Stimulated activated naive B cell treated with anti-CD40 and anti-IgM and Interleukin-4, amounts not matched to agents 10 μg/mL and 1 μg/mL and 100 μg/mL, for 72 hours (primary cell): Measurements from ENCODE around the gene STX8.
"Not testable (repeated sequence)": the region's sequence is repeated elsewhere in the genome, so short reads cannot be mapped to it uniquely, and the experiment has no call there.

Source experiments
- ATAC-seq, 2 donors: fragments of 150-1000 bp; cut with Tn5 transposase; replicated peaks; 2 replicates each; pipeline ENCODE4 v1.10.0; 2021; ENCODE audit warnings: moderate library complexity in 1 of 2
- DNase-seq: peaks from one replicate; pipeline ENCODE4 v3.0.0; 2021
- H3K27ac Mint-ChIP-seq: one replicate; pipeline ENCODE4 v1.8.0; 2022; ENCODE audit warnings: mild to moderate bottlenecking, mixed read lengths
- H3K27me3 Mint-ChIP-seq, 2 donors: one replicate each; pipeline ENCODE4 v1.8.0; 2022; ENCODE audit warnings: mixed read lengths in 2 of 2
- H3K36me3 Mint-ChIP-seq, 2 donors: one replicate each; pipeline ENCODE4 v1.8.0; 2022; ENCODE audit warnings: mixed read lengths in 2 of 2, mild to moderate bottlenecking in 1 of 2
- H3K4me1 Mint-ChIP-seq, 2 donors: one replicate each; pipeline ENCODE4 v1.8.0; 2022; ENCODE audit warnings: mixed read lengths in 2 of 2, mild to moderate bottlenecking in 1 of 2
- H3K4me3 Mint-ChIP-seq, 2 donors: one replicate each; pipeline ENCODE4 v1.8.0; 2022; ENCODE audit warnings: mild to moderate bottlenecking in 2 of 2, mixed read lengths in 2 of 2, moderate library complexity in 1 of 2
- H3K9me3 Mint-ChIP-seq, 2 donors: one replicate each; pipeline ENCODE4 v1.8.0; 2022; ENCODE audit warnings: mixed read lengths in 2 of 2, mild to moderate bottlenecking in 1 of 2

STX8 gene

GRCh38 chr17:9467518-9467917, 108.1 kb downstream of the STX8 start:
- Mint-ChIP-seq H3K27me3 (no peaks in the 10 kb centered on the region), H3K9me3 (no peaks in the 10 kb centered on the region), H3K4me3 (no peak overlapping the region), H3K27ac (no peak overlapping the region), H3K4me1 (peaks cover 11 to 23% of the 10 kb centered on the region in 2 donors), H3K36me3 (peaks cover 3 to 16% of the 10 kb centered on the region in 2 donors)
- ATAC-seq, result no peak
- no peak for DNase-seq

GRCh38 chr17:9465210-9465921, 110.3 kb downstream of the STX8 start:
- no peaks in the 10 kb centered on the region for H3K27me3 Mint-ChIP-seq
- peaks cover 3 to 20% of the 10 kb centered on the region in 2 donors for H3K36me3 Mint-ChIP-seq
- DNase-seq (no peak), ATAC-seq (no peak)
- H3K27ac Mint-ChIP-seq, result no peak overlapping the region
- peaks cover 8 to 14% of the 10 kb centered on the region in 2 donors for H3K4me1 Mint-ChIP-seq
- H3K4me3 Mint-ChIP-seq, result no peak overlapping the region
- no peaks in the 10 kb centered on the region for H3K9me3 Mint-ChIP-seq

- ATAC-seq (no peak), DNase-seq (no peak)
- Mint-ChIP-seq H3K4me1 (peaks cover 0 to 2% of the 10 kb centered on the region in 2 donors), H3K4me3 (no peak overlapping the region), H3K36me3 (peaks cover 12 to 30% of the 10 kb centered on the region in 2 donors), H3K27me3 (no peaks in the 10 kb centered on the region), H3K9me3 (peaks cover 3 to 4% of the 10 kb centered on the region in 2 donors), H3K27ac (no peak overlapping the region)
These were observed 118.6 kb downstream of the STX8 start for GRCh38 chr17:9457005-9457404.

- peaks cover 0 to 2% of the 10 kb centered on the region in 2 donors for H3K4me1 Mint-ChIP-seq
- peaks cover 3 to 4% of the 10 kb centered on the region in 2 donors for H3K9me3 Mint-ChIP-seq
- H3K4me3 Mint-ChIP-seq, result no peak overlapping the region
- peaks cover 10 to 26% of the 10 kb centered on the region in 2 donors for H3K36me3 Mint-ChIP-seq
- no peaks in the 10 kb centered on the region for H3K27me3 Mint-ChIP-seq
- no peak overlapping the region for H3K27ac Mint-ChIP-seq
- DNase-seq (no peak), ATAC-seq (no peak)
These were observed 119.3 kb downstream of the STX8 start for GRCh38 chr17:9456330-9456729.

- H3K9me3 Mint-ChIP-seq, result no peaks in the 10 kb centered on the region
- H3K4me3 Mint-ChIP-seq, result no peak overlapping the region
- DNase-seq (no peak), ATAC-seq (no peak)
- no peak overlapping the region for H3K27ac Mint-ChIP-seq
- H3K27me3 Mint-ChIP-seq, result no peaks in the 10 kb centered on the region
- H3K36me3 Mint-ChIP-seq, result peaks cover 4 to 15% of the 10 kb centered on the region in 2 donors
- peaks cover 0 to 2% of the 10 kb centered on the region in 2 donors for H3K4me1 Mint-ChIP-seq
These were observed 123.7 kb downstream of the STX8 start for GRCh38 chr17:9451934-9452333.

GRCh38 chr17:9447298-9447697, 128.3 kb downstream of the STX8 start:
- not testable (repeated sequence) for H3K9me3 Mint-ChIP-seq, DNase-seq, H3K27me3 Mint-ChIP-seq, H3K27ac Mint-ChIP-seq, H3K4me1 Mint-ChIP-seq, H3K4me3 Mint-ChIP-seq, ATAC-seq, H3K36me3 Mint-ChIP-seq

- ATAC-seq (no peak), DNase-seq (no peak)
- no peak overlapping the region for H3K27ac Mint-ChIP-seq
- H3K9me3 Mint-ChIP-seq, result no peaks in the 10 kb centered on the region
- H3K4me3 Mint-ChIP-seq, result no peak overlapping the region
- peaks cover 6 to 11% of the 10 kb centered on the region in 2 donors for H3K36me3 Mint-ChIP-seq
- H3K27me3 Mint-ChIP-seq, result no peaks in the 10 kb centered on the region
- H3K4me1 Mint-ChIP-seq, result no peaks in the 10 kb centered on the region
These were observed 129.1 kb downstream of the STX8 start for GRCh38 chr17:9446528-9446927.

GRCh38 chr17:9445424-9445823, 130.2 kb downstream of the STX8 start:
- no peak for ATAC-seq
- H3K9me3 Mint-ChIP-seq, result no peaks in the 10 kb centered on the region
- H3K27me3 Mint-ChIP-seq, result no peaks in the 10 kb centered on the region
- H3K27ac Mint-ChIP-seq, result no peak overlapping the region
- no peak overlapping the region for H3K4me3 Mint-ChIP-seq
- H3K36me3 Mint-ChIP-seq, result peaks cover 9 to 15% of the 10 kb centered on the region in 2 donors
- no peaks in the 10 kb centered on the region for H3K4me1 Mint-ChIP-seq
- no peak for DNase-seq

- DNase-seq, result no peak
- no peaks in the 10 kb centered on the region for H3K27me3 Mint-ChIP-seq
- ATAC-seq, result no peak
These were observed 130.9 kb downstream of the STX8 start for GRCh38 chr17:9444687-9445086.

GRCh38 chr17:9443811-9444210, 131.8 kb downstream of the STX8 start:
- no peak overlapping the region for H3K27ac Mint-ChIP-seq
- DNase-seq (no peak), ATAC-seq (no peak)
- H3K4me3 Mint-ChIP-seq, result no peak overlapping the region
- H3K4me1 Mint-ChIP-seq, result no peaks in the 10 kb centered on the region
- no peaks in the 10 kb centered on the region for H3K9me3 Mint-ChIP-seq
- no peaks in the 10 kb centered on the region for H3K27me3 Mint-ChIP-seq
- H3K36me3 Mint-ChIP-seq, result peaks cover 14 to 15% of the 10 kb centered on the region in 2 donors

More at GRCh38 chr17:9444687-9445086, 130.9 kb downstream of the STX8 start:
- Mint-ChIP-seq H3K4me1 (no peaks in the 10 kb centered on the region), H3K36me3 (peaks cover 14 to 15% of the 10 kb centered on the region in 2 donors), H3K9me3 (no peaks in the 10 kb centered on the region), H3K4me3 (no peak overlapping the region), H3K27ac (no peak overlapping the region)

GRCh38 chr17:9439851-9440250, 135.8 kb downstream of the STX8 start:
- peaks cover 4 to 5% of the 10 kb centered on the region in 2 donors for H3K4me1 Mint-ChIP-seq
- DNase-seq, result no peak
- no peak overlapping the region for H3K27ac Mint-ChIP-seq
- ATAC-seq, result no peak
- H3K27me3 Mint-ChIP-seq, result no peaks in the 10 kb centered on the region
- no peak overlapping the region for H3K4me3 Mint-ChIP-seq
- H3K36me3 Mint-ChIP-seq, result peaks cover 14 to 25% of the 10 kb centered on the region in 2 donors
- H3K9me3 Mint-ChIP-seq, result no peaks in the 10 kb centered on the region

GRCh38 chr17:9436630-9437029, 139.0 kb downstream of the STX8 start:
- no peaks in the 10 kb centered on the region for H3K9me3 Mint-ChIP-seq
- peaks cover 16 to 32% of the 10 kb centered on the region in 2 donors for H3K36me3 Mint-ChIP-seq
- ATAC-seq (no peak), DNase-seq (no peak)
- H3K27me3 Mint-ChIP-seq, result no peaks in the 10 kb centered on the region
- H3K4me1 Mint-ChIP-seq, result peaks cover 11 to 20% of the 10 kb centered on the region in 2 donors
- no peak overlapping the region for H3K27ac Mint-ChIP-seq
- no peak overlapping the region for H3K4me3 Mint-ChIP-seq

- Mint-ChIP-seq H3K9me3 (no peaks in the 10 kb centered on the region), H3K36me3 (peaks cover 15 to 23% of the 10 kb centered on the region in 2 donors), H3K4me3 (no peak overlapping the region), H3K27me3 (no peaks in the 10 kb centered on the region), H3K27ac (no peak overlapping the region), H3K4me1 (peaks cover 11 to 20% of the 10 kb centered on the region in 2 donors)
- no peak for ATAC-seq
- DNase-seq, result no peak
These were observed 140.5 kb downstream of the STX8 start for GRCh38 chr17:9435165-9435564.

- H3K36me3 Mint-ChIP-seq, result peaks cover 12 to 23% of the 10 kb centered on the region in 2 donors
- H3K4me3 Mint-ChIP-seq, result no peak overlapping the region
- DNase-seq (no peak), ATAC-seq (no peak)
- no peaks in the 10 kb centered on the region for H3K27me3 Mint-ChIP-seq
- H3K27ac Mint-ChIP-seq, result no peak overlapping the region
- peaks cover 11 to 20% of the 10 kb centered on the region in 2 donors for H3K4me1 Mint-ChIP-seq
- H3K9me3 Mint-ChIP-seq, result no peaks in the 10 kb centered on the region
These were observed 141.0 kb downstream of the STX8 start for GRCh38 chr17:9434642-9435057.

- ATAC-seq (peak in 1 of 2 donors; percentile 34), DNase-seq (no peak)
- peaks cover 11 to 20% of the 10 kb centered on the region in 2 donors for H3K4me1 Mint-ChIP-seq
- H3K27ac Mint-ChIP-seq, result no peak overlapping the region
- no peaks in the 10 kb centered on the region for H3K9me3 Mint-ChIP-seq
- peaks cover 16 to 23% of the 10 kb centered on the region in 2 donors for H3K36me3 Mint-ChIP-seq
- no peak overlapping the region for H3K4me3 Mint-ChIP-seq
- H3K27me3 Mint-ChIP-seq, result no peaks in the 10 kb centered on the region
These were observed 142.6 kb downstream of the STX8 start for GRCh38 chr17:9432934-9433421.
